ENCODE measurements around the gene KLHDC4.
"Not testable (repeated sequence)": the region's sequence is repeated elsewhere in the genome, so short reads cannot be mapped to it uniquely, and the experiment has no call there.

KLHDC4 gene

GRCh38 chr16:87722590-87723225 is 43.1 kb downstream of the KLHDC4 start:
- DNase-seq (ENCODE audit: extremely low read depth in 1 of 2, low read depth in 1 of 2): no peak

DNA sequence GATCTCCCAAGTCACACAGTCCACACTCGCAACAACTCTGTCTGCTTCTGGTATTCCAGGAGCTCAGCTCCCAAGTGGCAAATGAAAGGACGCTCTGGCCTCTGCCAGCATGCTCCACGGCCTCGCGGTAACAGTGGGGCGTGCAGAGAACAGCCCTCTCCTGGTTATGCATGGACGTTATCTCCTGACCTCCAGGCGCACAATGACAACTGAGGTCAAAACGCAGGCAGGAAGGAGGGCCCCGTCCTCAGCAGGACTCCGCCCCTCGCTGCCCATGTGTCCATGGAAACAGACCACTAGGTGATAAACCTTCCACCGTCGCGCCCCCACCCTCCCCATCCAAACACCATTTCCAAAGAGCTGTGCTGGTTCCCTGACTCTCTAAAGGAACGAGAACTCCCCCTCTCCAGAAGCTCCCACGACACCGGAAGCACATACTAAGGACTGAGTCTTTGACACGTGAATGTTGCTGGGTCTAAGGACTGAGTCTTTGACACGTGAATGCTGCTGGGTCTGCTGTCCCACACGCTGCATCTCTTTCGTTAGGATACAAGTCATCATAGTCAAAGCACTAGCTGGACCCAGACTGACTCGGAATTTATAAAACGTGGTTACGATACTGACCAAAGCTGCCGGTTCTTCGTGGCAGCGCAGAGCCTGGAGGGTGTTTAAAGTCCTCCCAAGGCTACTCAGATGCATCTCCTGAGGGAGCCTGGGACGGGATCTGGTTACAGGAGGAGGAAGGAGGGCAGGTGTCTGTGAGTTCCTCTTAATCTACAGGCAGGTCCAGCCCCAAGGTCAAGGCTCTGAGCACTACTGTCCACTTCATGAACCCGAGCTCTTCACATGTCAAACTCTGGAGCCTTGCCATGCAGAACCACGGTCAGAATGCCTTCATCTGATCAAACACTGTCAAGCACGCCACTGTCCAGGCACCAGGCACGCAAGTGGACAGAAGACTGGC is 43.9 kb downstream of the KLHDC4 start:
- DNase-seq (ENCODE audit: extremely low read depth in 1 of 2, low read depth in 1 of 2): no peak

- no peak for DNase-seq (ENCODE audit: extremely low read depth in 1 of 2, low read depth in 1 of 2)
Observed at GRCh38 chr16:87720446-87720845, 45.3 kb downstream of the KLHDC4 start.

- DNase-seq (ENCODE audit: extremely low read depth in 1 of 2, low read depth in 1 of 2): not testable (repeated sequence)
Observed at GRCh38 chr16:87718831-87719230, 47.0 kb downstream of the KLHDC4 start.

GRCh38 chr16:87715658-87716057 is 50.1 kb downstream of the KLHDC4 start:
- no peak for DNase-seq (ENCODE audit: extremely low read depth in 1 of 2, low read depth in 1 of 2)

DNA sequence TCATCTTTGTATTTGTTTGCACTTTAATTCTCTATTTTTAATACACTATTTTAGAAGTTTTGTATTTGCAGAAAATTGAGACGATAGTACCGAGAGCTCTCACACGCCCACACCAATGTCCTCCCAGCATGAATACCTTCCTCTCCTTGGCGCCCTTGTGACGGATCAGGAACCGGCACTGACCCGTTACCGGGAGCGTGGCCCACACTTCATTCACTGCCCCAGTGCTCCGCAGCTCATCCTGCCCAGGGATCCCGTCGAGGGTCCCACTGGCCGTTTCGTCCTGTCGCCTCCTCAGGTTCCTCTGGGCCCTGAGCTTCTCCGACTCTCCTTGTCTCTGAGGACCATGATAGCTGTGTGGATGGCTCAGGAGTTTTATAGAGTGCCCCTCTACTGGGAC is 50.6 kb downstream of the KLHDC4 start:
- DNase-seq (ENCODE audit: extremely low read depth in 1 of 2, low read depth in 1 of 2): no peak

DNA sequence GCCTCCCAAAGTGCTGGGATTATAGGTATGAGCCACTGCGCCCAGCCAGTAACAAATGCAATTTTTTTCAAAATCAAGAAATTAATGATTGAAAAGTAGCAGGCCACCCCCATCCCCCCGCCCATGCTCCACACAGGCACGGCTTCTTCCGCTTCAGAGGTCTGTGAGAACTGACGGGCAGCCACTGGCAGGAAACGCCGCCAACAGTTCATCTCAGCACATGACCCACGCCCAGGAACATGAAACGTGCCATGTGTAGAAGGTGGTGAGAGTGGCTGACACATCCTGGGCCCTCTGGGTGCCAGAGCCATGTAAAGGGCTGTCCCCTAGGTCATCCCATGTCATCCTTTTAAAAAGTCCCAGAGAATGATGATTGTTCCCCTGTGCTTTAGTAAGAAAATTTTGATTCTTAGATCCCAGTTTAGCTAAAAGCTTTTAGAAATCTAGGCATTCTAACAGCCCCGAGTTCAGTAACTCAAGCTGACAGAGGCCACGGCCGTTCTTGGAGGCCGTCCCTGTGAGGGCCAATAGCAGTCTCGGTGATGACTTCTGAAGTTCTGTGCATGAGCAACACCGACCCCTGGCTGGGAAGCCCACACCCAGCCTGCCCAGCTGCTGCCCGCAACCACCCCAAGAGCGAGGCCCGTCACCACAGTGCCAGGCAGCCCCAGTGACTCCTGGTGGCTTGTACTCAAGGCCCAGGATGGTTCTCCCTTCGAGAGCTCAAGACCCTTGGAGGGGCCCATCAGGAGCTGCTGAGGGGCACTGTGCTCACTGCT is 52.1 kb downstream of the KLHDC4 start:
- DNase-seq (ENCODE audit: extremely low read depth in 1 of 2, low read depth in 1 of 2): peak; percentile 18 to 42

GRCh38 chr16:87712184-87712762 is 53.5 kb downstream of the KLHDC4 start:
- DNase-seq (ENCODE audit: extremely low read depth in 1 of 2, low read depth in 1 of 2): no peak

- no peak for DNase-seq (ENCODE audit: extremely low read depth in 1 of 2, low read depth in 1 of 2)
Observed at GRCh38 chr16:87710887-87711286, 54.9 kb downstream of the KLHDC4 start.

- no peak for DNase-seq (ENCODE audit: extremely low read depth in 1 of 2, low read depth in 1 of 2)
Observed at GRCh38 chr16:87709677-87710076, 56.1 kb downstream of the KLHDC4 start.

DNA sequence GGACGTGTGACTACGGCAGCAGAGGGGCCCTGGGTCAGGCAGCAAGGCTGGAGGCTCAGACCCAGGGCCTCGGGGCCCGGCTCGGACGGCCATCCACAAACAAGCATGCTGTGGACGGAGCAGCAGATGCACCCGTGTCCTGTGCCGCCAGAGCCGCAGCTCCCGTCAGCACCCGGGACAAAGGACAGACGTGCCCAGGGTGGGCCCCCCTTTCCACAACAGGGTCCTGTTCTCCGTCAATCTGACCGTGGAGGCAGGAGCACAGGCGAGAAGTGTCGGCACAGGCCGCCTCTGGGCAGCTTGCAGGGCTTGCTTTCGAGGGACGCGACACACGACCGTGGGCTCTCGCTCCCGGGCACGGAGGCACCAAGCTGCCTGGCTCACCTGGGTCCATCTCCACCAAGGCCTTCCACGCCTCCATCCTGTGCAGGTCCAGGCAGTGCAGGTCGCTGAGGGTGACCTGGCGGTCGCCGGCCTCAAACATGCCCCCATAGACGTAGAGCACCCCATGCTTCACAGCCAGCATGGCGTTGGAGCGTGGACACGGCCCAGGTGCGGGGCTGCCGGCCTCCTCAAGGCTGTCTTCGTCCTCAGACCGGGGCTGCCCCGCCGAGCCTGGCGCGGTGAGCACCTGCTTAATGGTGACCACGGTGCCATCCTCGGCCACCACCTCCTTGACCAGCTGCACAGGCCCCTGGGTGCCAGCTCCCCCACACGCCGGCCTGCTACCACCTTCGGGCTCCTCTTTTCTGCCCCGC is 56.7 kb downstream of the KLHDC4 start:
- no peak for DNase-seq (ENCODE audit: extremely low read depth in 1 of 2, low read depth in 1 of 2)

GRCh38 chr16:87707714-87708580 is 57.8 kb downstream of the KLHDC4 start:
- no peak for DNase-seq (ENCODE audit: extremely low read depth in 1 of 2, low read depth in 1 of 2)

GRCh38 chr16:87707097-87707496 is 58.7 kb downstream of the KLHDC4 start:
- no peak for DNase-seq (ENCODE audit: extremely low read depth in 1 of 2, low read depth in 1 of 2)

- no peak for DNase-seq (ENCODE audit: extremely low read depth in 1 of 2, low read depth in 1 of 2)
Observed at GRCh38 chr16:87706278-87707000, 59.3 kb downstream of the KLHDC4 start.

DNA sequence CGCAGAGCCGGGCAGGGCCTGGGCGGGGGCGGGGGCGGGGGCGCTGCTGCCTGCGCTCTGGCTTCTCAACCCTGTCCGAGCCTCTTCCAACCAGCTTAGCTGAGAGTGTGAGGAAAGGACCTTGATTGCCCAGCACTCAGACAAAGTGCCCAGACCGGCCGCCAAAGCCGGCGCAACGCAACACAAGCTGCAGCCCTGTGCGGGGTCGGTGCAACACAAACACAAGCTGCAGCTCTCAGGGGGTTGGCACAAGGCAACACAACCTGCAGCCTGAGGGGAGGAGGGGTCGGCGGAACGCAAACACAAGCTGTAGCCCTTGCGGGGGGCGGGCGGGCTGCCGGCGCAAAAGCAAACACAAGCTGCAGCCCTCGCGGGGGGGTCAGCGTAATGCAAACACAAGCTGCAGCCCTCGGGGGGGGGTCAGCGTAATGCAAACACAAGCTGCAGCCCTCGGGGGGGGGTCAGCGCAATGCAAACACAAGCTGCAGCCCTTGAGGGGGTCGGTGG is 60.0 kb downstream of the KLHDC4 start:
- no peak for DNase-seq (ENCODE audit: extremely low read depth in 1 of 2, low read depth in 1 of 2)

DNA sequence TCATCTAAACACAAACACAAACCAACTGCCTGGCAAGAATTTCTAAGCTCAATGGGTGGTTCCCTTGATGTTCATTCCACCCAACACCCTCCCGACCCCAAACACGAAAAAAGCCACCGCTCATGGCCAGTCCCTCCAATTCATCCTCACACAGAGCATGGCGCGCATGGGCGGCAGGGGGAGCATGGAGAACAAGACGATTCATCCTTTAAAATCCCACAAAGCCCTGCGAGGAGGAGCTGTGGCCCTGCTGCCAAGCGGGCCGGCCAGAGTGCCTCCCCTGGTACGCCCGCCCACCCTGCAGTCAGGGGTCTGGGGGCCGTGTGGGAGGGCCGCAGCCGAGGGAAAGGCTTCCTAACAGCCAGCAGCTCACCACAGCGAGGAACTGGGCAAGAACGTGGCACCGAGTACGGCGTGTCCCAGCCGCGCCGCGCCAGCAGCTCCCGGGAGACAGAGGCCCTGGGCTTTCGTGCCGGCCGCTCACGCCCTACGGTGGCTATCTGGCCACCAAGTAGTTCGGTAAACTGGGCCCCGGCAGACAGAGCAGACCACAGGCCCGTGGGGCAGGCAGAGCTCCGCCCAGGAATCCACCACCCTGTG is 60.9 kb downstream of the KLHDC4 start:
- DNase-seq (ENCODE audit: extremely low read depth in 1 of 2, low read depth in 1 of 2): no peak

DNA sequence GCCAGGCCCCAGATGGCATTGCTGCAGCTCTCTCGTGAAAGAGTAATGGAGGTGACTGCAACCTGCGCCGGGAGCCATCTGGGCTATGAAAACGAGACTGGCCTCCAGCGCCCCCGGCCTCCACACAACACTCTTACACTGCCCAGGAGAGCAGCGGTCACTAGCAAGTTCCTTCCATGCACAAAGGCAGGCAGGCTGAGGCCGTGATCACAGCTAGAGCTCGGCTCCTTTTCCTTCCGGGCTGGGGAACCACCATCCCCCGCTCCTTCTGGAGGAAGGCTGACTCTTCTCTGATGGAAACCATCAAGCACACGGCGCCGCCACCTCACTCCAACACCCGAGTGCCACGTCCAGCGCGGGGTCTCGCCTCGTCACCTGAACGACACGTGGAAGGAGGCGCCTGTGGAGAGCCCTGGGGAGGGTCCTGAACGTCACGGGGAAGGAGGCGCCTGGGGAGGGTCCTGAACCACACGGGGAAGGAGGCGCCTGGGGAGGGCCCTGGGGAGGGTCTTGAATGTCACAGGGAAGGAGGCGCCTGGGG is 61.9 kb downstream of the KLHDC4 start:
- DNase-seq (ENCODE audit: extremely low read depth in 1 of 2, low read depth in 1 of 2): no peak

- no peak for DNase-seq (ENCODE audit: extremely low read depth in 1 of 2, low read depth in 1 of 2)
Observed at GRCh38 chr16:87703071-87703470, 62.7 kb downstream of the KLHDC4 start.
